Spleen (tissue), 11 donors: Measurements from ENCODE around the gene ATP4B. TPM values are rescaled to one million over a fixed set of nuclear protein-coding genes. Genes with fewer than 3 reads are reported as not detected.

ENCODE experiments used
- DNase-seq: peaks from one replicate; pipeline ENCODE4 v3.0.0-alpha.2; 2020
- H3K27ac ChIP-seq, 8 donors: fragments of 200-600 bp; sonication (generic) in 7 of 8; 1 replicate in 4 of 8; 2 replicates in 4 of 8; pipeline versions ENCODE4 v1.5.0 to v1.8.0; 2016 to 2021; ENCODE audit warnings: inconsistent platforms in 4 of 8, mild to moderate bottlenecking in 4 of 8, moderate library complexity in 1 of 8
- H3K27me3 ChIP-seq, 7 donors: fragments of 200-600 bp; sonication (generic) in 6 of 7; replicated peaks in 1 of 7; 1 replicate in 4 of 7; 2 replicates in 3 of 7; pipeline versions ENCODE4 v1.5.0 to v1.8.0; 2016 to 2021; ENCODE audit warnings: inconsistent platforms in 3 of 7, mild to moderate bottlenecking in 1 of 7
- H3K36me3 ChIP-seq, 6 donors: fragments of 200-600 bp; sonication (generic) in 5 of 6; 1 replicate in 4 of 6; 2 replicates in 2 of 6; pipeline versions ENCODE4 v1.5.0 to v1.8.0; 2016 to 2021; ENCODE audit warnings: inconsistent platforms in 2 of 6
- H3K4me1 ChIP-seq, 6 donors: fragments of 200-600 bp; sonication (generic) in 5 of 6; 1 replicate in 3 of 6; 2 replicates in 3 of 6; pipeline versions ENCODE4 v1.5.0 to v1.8.0; 2016 to 2021; ENCODE audit warnings: inconsistent platforms in 3 of 6
- H3K4me3 ChIP-seq, 8 donors: fragments of 200-600 bp; sonication (generic) in 7 of 8; 1 replicate in 4 of 8; 2 replicates in 4 of 8; pipeline versions ENCODE4 v1.5.0 to v1.8.0; 2016 to 2021; ENCODE audit warnings: inconsistent platforms in 4 of 8, mild to moderate bottlenecking in 4 of 8, moderate library complexity in 2 of 8
- H3K9me3 ChIP-seq, 8 donors: fragments of 200-600 bp; sonication (generic) in 7 of 8; 1 replicate in 4 of 8; 2 replicates in 4 of 8; pipeline versions ENCODE4 v1.5.0 to v1.8.0; 2016 to 2021; ENCODE audit warnings: inconsistent platforms in 4 of 8
- POLR2A ChIP-seq, 3 donors: fragments of 450-650 bp; IDR thresholded peaks; one replicate each; pipeline ENCODE4 v1.5.1; 2017; ENCODE audit warnings: antibody characterized with exemption in 3 of 3, mild to moderate bottlenecking in 1 of 3
- POLR2AphosphoS5 ChIP-seq, 3 donors: sonication (generic); formaldehyde crosslinking; IDR thresholded peaks; one replicate each; pipeline ENCODE4 v1.5.1; 2017; ENCODE audit warnings: antibody characterized with exemption in 3 of 3
- WGBS, 5 donors: extraction: QIAGEN DNeasy Blood & Tissue Kit in 3 of 5; methylation state at CpG; one replicate each; pipeline versions ENCODE4 v1.1.5 to v1.1.7; 2013 to 2018; 5-methylcytosine and 5-hydroxymethylcytosine counted together
- intact Hi-C: fragments of 100-400 bp; cut with DNase I; formaldehyde crosslinking; loops from one replicate; pipeline ENCODE4 v1.15.0; 2023; ENCODE audit warnings: low total_unique reads
- polyA plus RNA-seq, 3 donors: library from polyadenylated mRNA; stranded (reverse); fragments of 200-250 nt; gene quantifications; one replicate each; pipeline ENCODE4 v1.2.1, GENCODE V29; 2013
- total RNA-seq, 7 donors: library from RNA; depleted of rRNA in 3 of 7; stranded (reverse); fragments of >200 nt in 3 of 7; fragmentation: NEBNext Ultra II Directional in 4 of 7; extraction: Animal tissue kit (Norgen Biotek cat#: 25700) in 4 of 7; gene quantifications; one replicate each; pipeline versions ENCODE4 v1.1.0 to v1.2.1, GENCODE V29; 2016 to 2021
- TF ChIP-seq, protein P1 (sequence below), 11 experiments: fragments of 200-600 bp in 7 of 11; fragments of 450-650 bp in 4 of 11; sonication (generic) in 4 of 11; IDR thresholded peaks in 8 of 11; conservative IDR thresholded peaks in 3 of 11; 1 replicate in 7 of 11; 2 replicates in 4 of 11; pipeline versions ENCODE4 v1.4.0 to v1.8.0; 2016 to 2021; ENCODE audit warnings: antibody characterized with exemption in 11 of 11, inconsistent platforms in 4 of 11, mild to moderate bottlenecking in 1 of 11
- donor health status: healthy with polysubstance abuse.
- donor health status: DM: no; HTN: no; CAD: no; lungs with moderate emphysema.
- donor health status: DM: no; HTN: no; CAD: no.
- donor health status: Bipolar disorder and iron deficiency.
- donor health status: healthy.
- donor health status: DM: no; HTN: no; CAD: no.
- donor health status: DM: yes; HTN: yes; CAD: no.

The ATP4B gene
- total and polyA plus RNA-seq, 10 donors = 0.09 to 0.46 (median 0.23) TPM; not detected in 4

- Histone ChIP-seq H3K4me3 (no peak overlapping the region), H3K27ac (peak overlapping the region in 2 of 8 donors; percentile 87 to 89), H3K27me3 (no peaks in the 10 kb centered on the region), H3K9me3 (no peaks in the 10 kb centered on the region), H3K36me3 (peaks cover 0 to 71% (median 0%) of the 10 kb centered on the region in 6 donors), H3K4me1 (peaks cover 0 to 51% (median 21%) of the 10 kb centered on the region in 6 donors)
- 96 to 100% (median 96%) methylated on average over 7 to 8 of the region's 8 CpGs for WGBS, 5 donors
- no peak for DNase-seq
- TF ChIP-seq, protein P1, sequence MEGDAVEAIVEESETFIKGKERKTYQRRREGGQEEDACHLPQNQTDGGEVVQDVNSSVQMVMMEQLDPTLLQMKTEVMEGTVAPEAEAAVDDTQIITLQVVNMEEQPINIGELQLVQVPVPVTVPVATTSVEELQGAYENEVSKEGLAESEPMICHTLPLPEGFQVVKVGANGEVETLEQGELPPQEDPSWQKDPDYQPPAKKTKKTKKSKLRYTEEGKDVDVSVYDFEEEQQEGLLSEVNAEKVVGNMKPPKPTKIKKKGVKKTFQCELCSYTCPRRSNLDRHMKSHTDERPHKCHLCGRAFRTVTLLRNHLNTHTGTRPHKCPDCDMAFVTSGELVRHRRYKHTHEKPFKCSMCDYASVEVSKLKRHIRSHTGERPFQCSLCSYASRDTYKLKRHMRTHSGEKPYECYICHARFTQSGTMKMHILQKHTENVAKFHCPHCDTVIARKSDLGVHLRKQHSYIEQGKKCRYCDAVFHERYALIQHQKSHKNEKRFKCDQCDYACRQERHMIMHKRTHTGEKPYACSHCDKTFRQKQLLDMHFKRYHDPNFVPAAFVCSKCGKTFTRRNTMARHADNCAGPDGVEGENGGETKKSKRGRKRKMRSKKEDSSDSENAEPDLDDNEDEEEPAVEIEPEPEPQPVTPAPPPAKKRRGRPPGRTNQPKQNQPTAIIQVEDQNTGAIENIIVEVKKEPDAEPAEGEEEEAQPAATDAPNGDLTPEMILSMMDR (IDR thresholded peaks at IDR 0.05 in 8 of 11, conservative IDR thresholded peaks at IDR 0.05 in 3 of 11) = no peak
- no peak for TF ChIP-seq POLR2AphosphoS5 (IDR thresholded peaks at IDR 0.05)
- TF ChIP-seq POLR2A (IDR thresholded peaks at IDR 0.05) = no peak
- intact Hi-C loops = no loop called here
Measured at GRCh38 chr13:113605461-113605860, 52.5 kb downstream of the ATP4B start.

DNA sequence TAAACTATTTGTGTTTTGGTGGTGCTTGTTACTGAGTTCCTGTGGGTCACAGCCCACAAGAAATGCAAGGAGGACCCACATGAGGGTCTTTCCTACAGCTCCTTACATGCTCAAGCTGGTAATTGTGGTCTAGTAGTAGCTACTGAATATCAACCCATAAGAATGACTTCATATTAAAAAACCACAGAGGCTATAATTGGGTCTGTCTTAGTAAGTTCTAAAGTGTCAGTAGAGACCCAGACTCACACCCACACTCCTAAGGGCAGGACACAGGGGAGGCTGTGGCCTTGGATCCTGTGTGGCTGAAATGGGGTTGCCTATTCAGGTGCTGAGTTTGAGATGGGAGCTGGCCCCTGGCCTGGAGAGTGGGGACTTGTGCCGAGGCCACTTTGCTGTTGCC lies 53.8 kb downstream of the ATP4B start:
- WGBS, 5 donors = 83 to 94% (median 85%) methylated on average over 1 of the region's 1 CpG; no CpG with 5 or more reads in 1 of the 5 donors
- H3K4me1 ChIP-seq = peaks cover 0 to 45% (median 20%) of the 10 kb centered on the region in 6 donors
- peak overlapping the region in 1 of 8 donors; percentile 89 for H3K27ac ChIP-seq
- peaks cover 0 to 71% (median 2%) of the 10 kb centered on the region in 6 donors for H3K36me3 ChIP-seq
- intact Hi-C loops = no loop called here
- no peak overlapping the region for H3K4me3 ChIP-seq
- H3K27me3 ChIP-seq = no peaks in the 10 kb centered on the region
- peaks cover 0 to 7% (median 0%) of the 10 kb centered on the region in 8 donors for H3K9me3 ChIP-seq
- TF ChIP-seq POLR2AphosphoS5 (IDR thresholded peaks at IDR 0.05) (no peak), POLR2A (IDR thresholded peaks at IDR 0.05) (no peak)
- TF ChIP-seq, protein P1 (IDR thresholded peaks at IDR 0.05 in 8 of 11, conservative IDR thresholded peaks at IDR 0.05 in 3 of 11) = no peak
- no peak for DNase-seq

DNA sequence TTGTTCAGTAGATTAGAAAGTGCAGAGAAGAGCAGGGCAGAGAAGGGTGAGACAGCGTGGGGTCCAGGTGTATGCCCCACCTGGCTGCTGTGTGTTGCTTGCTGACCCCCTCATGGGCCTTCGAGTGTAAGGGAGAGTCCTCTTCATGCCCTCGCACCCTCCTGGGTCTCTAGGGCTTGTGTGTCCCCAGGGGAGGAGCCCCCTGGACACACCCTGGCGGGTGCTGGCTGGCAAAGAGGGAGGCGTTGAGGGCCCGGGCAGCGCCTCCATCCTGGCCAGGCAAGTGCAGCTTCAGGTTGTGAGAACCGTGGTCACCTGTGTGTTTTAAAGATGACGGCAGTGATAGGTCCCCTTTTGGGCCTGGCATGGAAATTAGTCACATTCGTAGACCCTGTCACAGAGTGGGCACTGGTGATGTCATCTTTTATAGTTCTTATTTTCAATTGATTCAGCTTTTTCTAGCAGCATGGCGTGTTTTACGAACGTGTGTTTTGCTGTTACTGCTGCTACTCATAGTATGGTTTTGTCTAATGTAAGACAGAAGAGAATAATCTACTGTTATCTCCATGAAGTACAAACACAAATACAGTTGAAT lies 54.8 kb downstream of the ATP4B start:
- TF ChIP-seq POLR2AphosphoS5 (IDR thresholded peaks at IDR 0.05) (no peak), POLR2A (IDR thresholded peaks at IDR 0.05) (no peak)
- TF ChIP-seq, protein P1 (IDR thresholded peaks at IDR 0.05 in 8 of 11, conservative IDR thresholded peaks at IDR 0.05 in 3 of 11) = no peak
- H3K27ac ChIP-seq = no peak overlapping the region
- H3K9me3 ChIP-seq = peaks cover 0 to 7% (median 0%) of the 10 kb centered on the region in 8 donors
- peaks cover 0 to 72% (median 3%) of the 10 kb centered on the region in 6 donors for H3K36me3 ChIP-seq
- no peak overlapping the region for H3K4me3 ChIP-seq
- no peaks in the 10 kb centered on the region for H3K27me3 ChIP-seq
- 78 to 91% (median 84%) methylated on average over 10 to 13 of the region's 13 CpGs for WGBS, 5 donors
- DNase-seq = no peak
- H3K4me1 ChIP-seq = peaks cover 0 to 36% (median 16%) of the 10 kb centered on the region in 6 donors
- intact Hi-C loops = no loop called here

DNA sequence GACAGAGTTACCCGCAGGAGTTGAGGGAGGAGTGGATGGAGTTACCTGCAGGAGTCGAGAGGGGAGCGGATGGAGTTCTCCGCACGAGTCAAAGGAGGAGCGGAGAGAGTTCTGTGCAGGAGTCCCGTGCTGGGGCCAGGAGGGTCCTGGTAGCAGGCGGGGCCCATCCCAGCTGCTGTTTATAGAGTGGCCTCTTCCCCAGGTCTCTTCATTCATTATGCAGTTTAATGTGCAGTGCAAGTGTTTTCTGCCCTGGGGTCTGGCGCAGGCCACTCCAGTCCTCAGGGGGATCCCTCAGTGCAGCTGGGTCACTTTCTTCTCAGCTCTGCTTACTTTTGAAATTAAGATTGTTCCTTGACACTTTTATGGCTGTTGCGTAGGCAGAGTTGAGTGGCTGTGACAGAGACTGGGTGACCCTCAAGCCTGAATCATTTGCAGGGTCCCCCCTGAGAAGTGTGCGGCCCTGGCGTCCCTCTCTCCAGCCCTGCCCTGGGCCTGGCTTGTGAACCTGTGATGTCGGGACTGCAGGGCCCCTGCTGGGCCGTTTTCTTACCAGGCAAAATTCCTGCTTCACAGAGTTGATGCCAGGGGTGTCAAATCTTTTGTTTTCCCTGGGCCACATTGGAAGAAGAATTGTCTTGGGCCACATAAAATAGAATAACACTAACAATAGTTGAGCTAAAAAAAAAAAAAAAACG lies 55.6 kb downstream of the ATP4B start:
- Histone ChIP-seq H3K9me3 (peaks cover 0 to 7% (median 0%) of the 10 kb centered on the region in 8 donors), H3K4me1 (peaks cover 0 to 28% (median 12%) of the 10 kb centered on the region in 6 donors), H3K27ac (no peak overlapping the region), H3K36me3 (peaks cover 0 to 72% (median 6%) of the 10 kb centered on the region in 6 donors), H3K4me3 (no peak overlapping the region), H3K27me3 (no peaks in the 10 kb centered on the region)
- intact Hi-C loops = no loop called here
- DNase-seq = no peak
- 87 to 96% (median 93%) methylated on average over 15 of the region's 15 CpGs for WGBS, 5 donors
- TF ChIP-seq POLR2AphosphoS5 (IDR thresholded peaks at IDR 0.05) = no peak
- TF ChIP-seq, protein P1 (IDR thresholded peaks at IDR 0.05 in 8 of 11, conservative IDR thresholded peaks at IDR 0.05 in 3 of 11) = no peak
- no peak for TF ChIP-seq POLR2A (IDR thresholded peaks at IDR 0.05)
